ENCODE measurements around the gene PDLIM3. TPM values are rescaled to one million over a fixed set of nuclear protein-coding genes. Genes with fewer than 3 reads are reported as not detected.

Gene PDLIM3
- total and polyA plus RNA-seq, 2 of the 13 experiments (the other 11 are each of a cell fraction or from before 2014, with no cell fraction given), result 5.9 to 14.0 TPM

DNA sequence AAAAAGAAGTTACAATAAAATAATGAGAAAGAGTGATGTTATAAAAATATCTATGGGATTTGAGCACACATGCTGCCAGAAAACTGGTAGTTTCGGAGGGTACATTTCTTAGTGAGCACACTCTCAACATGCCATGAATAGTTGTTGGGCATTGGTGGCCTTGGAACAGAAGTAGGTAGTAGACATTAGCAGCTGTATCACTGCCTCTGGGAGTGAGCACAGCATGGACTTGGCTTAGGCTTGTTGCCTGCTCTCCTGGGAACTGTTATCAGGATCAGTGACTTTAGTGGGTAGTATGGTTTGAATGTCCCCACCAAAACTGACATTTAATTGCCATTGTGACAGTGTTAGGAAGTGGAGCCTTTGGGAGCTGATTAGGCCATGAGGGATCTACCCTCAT lies 13.3 kb upstream of the PDLIM3 start:
- DNase-seq (ENCODE audit: low spot score) (no peak), FAIRE-seq (no peak), ATAC-seq (no peak)
- no peaks in the 10 kb centered on the region for H4K20me1 ChIP-seq (ENCODE audit: insufficient read depth, low read length)
- H2AFZ ChIP-seq (ENCODE audit: low read length), result no peak overlapping the region
- H3K4me2 ChIP-seq (ENCODE audit: low read depth, low read length), result no peak overlapping the region
- peaks cover 2 to 13% of the 10 kb centered on the region in 2 experiments; a peak in 3 of 5 replicates for H3K27me3 ChIP-seq (ENCODE audit: control insufficient read depth in 1 of 2, insufficient read depth in 2 of 2, low read length in 2 of 2)
- intact Hi-C loops (cut with micrococcal nuclease; ENCODE audit: unreplicated experiment), result no loop called here
- no TSS peak for BruUV-seq (replicated peaks)
- H3K9me3 ChIP-seq (ENCODE audit: low read length), result no peaks in the 10 kb centered on the region
- in situ Hi-C loops (cut with HindIII; ENCODE audit: extremely low pct_ligation_motif_present, low pct_unique_long_range_greater_than_20kb), result no loop called here
- no peak overlapping the region for H3K27ac ChIP-seq (ENCODE audit: extremely low read length, insufficient read depth, low read length)
- CTCF ChIA-PET (ENCODE audit: low intra/inter-chr PET ratio, low total read pairs), result no interaction called here
- no peaks in the 10 kb centered on the region for H3K36me3 ChIP-seq (replicated peaks in 1 of 2; ENCODE audit: control insufficient read depth in 1 of 2, insufficient read depth in 2 of 2, low read length in 2 of 2)
- no peak overlapping the region for H3K9ac ChIP-seq (ENCODE audit: insufficient read depth, low read depth, low read length)
- no peak overlapping the region for H3K4me3 ChIP-seq (replicated peaks in 1 of 3; ENCODE audit: insufficient read depth in 1 of 3, low read depth in 2 of 3, low read length in 3 of 3)
- TF ChIP-seq ZNF598 (CRISPR knock-in tag; IDR thresholded peaks at IDR 0.05; ENCODE audit: borderline replicate concordance), result no peak
- TF ChIP-seq ZSCAN30 (CRISPR knock-in tag; IDR thresholded peaks at IDR 0.05), result no peak
- TF ChIP-seq NAIF1 (CRISPR knock-in tag; IDR thresholded peaks at IDR 0.05; ENCODE audit: borderline replicate concordance), result no peak
- no peak for TF ChIP-seq MTF1 (CRISPR knock-in tag; IDR thresholded peaks at IDR 0.05)
- no peak for TF ChIP-seq ZNF160 (CRISPR knock-in tag; IDR thresholded peaks at IDR 0.05)
- H3K4me1 ChIP-seq (ENCODE audit: insufficient read depth, low read length), result peaks cover 8% of the 10 kb centered on the region; the same call in 1 of the 2 replicates
- POLR2A ChIA-PET, result no interaction called here
- H3K79me2 ChIP-seq (ENCODE audit: insufficient read depth, low read length), result no peaks in the 10 kb centered on the region
- WGBS (ENCODE audit: low lambda C conversion rate), result 10% methylated on average over 1 of the region's 1 CpG

DNA sequence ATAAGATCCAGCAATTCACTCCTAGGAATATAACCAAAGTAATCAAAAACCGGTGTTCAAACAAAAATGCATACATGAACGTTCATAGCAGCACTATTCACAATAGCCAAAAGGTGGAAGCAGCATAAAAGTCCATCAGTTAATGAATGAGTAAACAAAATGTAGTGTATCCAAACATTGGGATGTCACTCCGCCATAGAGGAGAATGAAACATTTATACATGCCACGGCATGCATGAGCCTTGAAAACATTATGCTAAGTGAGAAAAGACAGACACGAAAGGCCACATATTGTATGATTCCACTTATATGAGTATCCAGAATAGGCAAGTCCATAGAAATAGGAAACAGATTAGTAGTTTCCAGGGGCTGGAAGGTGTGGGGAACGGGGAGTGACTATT lies 11.0 kb upstream of the PDLIM3 start:
- CTCF ChIA-PET (ENCODE audit: low intra/inter-chr PET ratio, low total read pairs), result no interaction called here
- Histone ChIP-seq H3K27me3 (ENCODE audit: control insufficient read depth in 1 of 2, insufficient read depth in 2 of 2, low read length in 2 of 2) (peaks cover 2 to 28% of the 10 kb centered on the region in 2 experiments; a peak in 3 of 5 replicates), H3K4me1 (ENCODE audit: insufficient read depth, low read length) (peaks cover 8% of the 10 kb centered on the region; the same call in 1 of the 2 replicates), H3K9me3 (ENCODE audit: low read length) (no peaks in the 10 kb centered on the region), H3K36me3 (replicated peaks in 1 of 2; ENCODE audit: control insufficient read depth in 1 of 2, insufficient read depth in 2 of 2, low read length in 2 of 2) (no peaks in the 10 kb centered on the region), H4K20me1 (ENCODE audit: insufficient read depth, low read length) (no peaks in the 10 kb centered on the region), H3K9ac (ENCODE audit: insufficient read depth, low read depth, low read length) (no peak overlapping the region), H2AFZ (ENCODE audit: low read length) (no peak overlapping the region), H3K4me2 (ENCODE audit: low read depth, low read length) (no peak overlapping the region), H3K79me2 (ENCODE audit: insufficient read depth, low read length) (no peaks in the 10 kb centered on the region), H3K4me3 (replicated peaks in 1 of 3; ENCODE audit: insufficient read depth in 1 of 3, low read depth in 2 of 3, low read length in 3 of 3) (no peak overlapping the region), H3K27ac (ENCODE audit: extremely low read length, insufficient read depth, low read length) (no peak overlapping the region)
- no TSS peak for BruUV-seq (replicated peaks)
- WGBS (ENCODE audit: low lambda C conversion rate), result 22% methylated on average over 6 of the region's 6 CpGs
- ATAC-seq, result no peak
- POLR2A ChIA-PET, result no interaction called here
- in situ Hi-C loops (cut with HindIII; ENCODE audit: extremely low pct_ligation_motif_present, low pct_unique_long_range_greater_than_20kb), result no loop called here
- no peak for FAIRE-seq
- DNase-seq (ENCODE audit: low spot score), result no peak
- intact Hi-C loops (cut with micrococcal nuclease; ENCODE audit: unreplicated experiment), result no loop called here
- TF ChIP-seq ATAD3A (CRISPR knock-in tag; IDR thresholded peaks at IDR 0.05) (no peak), NFE2L2 (IDR thresholded peaks at IDR 0.05; ENCODE audit: low read length) (no peak), ZNF839 (CRISPR knock-in tag; IDR thresholded peaks at IDR 0.05; ENCODE audit: borderline replicate concordance) (no peak), WIZ (CRISPR knock-in tag; IDR thresholded peaks at IDR 0.05) (no peak), SNAI1 (CRISPR knock-in tag; IDR thresholded peaks at IDR 0.05; ENCODE audit: borderline replicate concordance) (no peak), ZFP90 (CRISPR knock-in tag; IDR thresholded peaks at IDR 0.05; ENCODE audit: borderline replicate concordance) (no peak), KAT8 (CRISPR knock-in tag; IDR thresholded peaks at IDR 0.05) (no peak), ZNF205 (CRISPR knock-in tag; IDR thresholded peaks at IDR 0.05) (no peak), NRL (CRISPR knock-in tag; IDR thresholded peaks at IDR 0.05; ENCODE audit: borderline replicate concordance) (no peak), ZC3H13 (CRISPR knock-in tag; IDR thresholded peaks at IDR 0.05) (no peak), SMARCC2 (IDR thresholded peaks at IDR 0.05) (no peak)
- TF ChIP-seq, protein P1, sequence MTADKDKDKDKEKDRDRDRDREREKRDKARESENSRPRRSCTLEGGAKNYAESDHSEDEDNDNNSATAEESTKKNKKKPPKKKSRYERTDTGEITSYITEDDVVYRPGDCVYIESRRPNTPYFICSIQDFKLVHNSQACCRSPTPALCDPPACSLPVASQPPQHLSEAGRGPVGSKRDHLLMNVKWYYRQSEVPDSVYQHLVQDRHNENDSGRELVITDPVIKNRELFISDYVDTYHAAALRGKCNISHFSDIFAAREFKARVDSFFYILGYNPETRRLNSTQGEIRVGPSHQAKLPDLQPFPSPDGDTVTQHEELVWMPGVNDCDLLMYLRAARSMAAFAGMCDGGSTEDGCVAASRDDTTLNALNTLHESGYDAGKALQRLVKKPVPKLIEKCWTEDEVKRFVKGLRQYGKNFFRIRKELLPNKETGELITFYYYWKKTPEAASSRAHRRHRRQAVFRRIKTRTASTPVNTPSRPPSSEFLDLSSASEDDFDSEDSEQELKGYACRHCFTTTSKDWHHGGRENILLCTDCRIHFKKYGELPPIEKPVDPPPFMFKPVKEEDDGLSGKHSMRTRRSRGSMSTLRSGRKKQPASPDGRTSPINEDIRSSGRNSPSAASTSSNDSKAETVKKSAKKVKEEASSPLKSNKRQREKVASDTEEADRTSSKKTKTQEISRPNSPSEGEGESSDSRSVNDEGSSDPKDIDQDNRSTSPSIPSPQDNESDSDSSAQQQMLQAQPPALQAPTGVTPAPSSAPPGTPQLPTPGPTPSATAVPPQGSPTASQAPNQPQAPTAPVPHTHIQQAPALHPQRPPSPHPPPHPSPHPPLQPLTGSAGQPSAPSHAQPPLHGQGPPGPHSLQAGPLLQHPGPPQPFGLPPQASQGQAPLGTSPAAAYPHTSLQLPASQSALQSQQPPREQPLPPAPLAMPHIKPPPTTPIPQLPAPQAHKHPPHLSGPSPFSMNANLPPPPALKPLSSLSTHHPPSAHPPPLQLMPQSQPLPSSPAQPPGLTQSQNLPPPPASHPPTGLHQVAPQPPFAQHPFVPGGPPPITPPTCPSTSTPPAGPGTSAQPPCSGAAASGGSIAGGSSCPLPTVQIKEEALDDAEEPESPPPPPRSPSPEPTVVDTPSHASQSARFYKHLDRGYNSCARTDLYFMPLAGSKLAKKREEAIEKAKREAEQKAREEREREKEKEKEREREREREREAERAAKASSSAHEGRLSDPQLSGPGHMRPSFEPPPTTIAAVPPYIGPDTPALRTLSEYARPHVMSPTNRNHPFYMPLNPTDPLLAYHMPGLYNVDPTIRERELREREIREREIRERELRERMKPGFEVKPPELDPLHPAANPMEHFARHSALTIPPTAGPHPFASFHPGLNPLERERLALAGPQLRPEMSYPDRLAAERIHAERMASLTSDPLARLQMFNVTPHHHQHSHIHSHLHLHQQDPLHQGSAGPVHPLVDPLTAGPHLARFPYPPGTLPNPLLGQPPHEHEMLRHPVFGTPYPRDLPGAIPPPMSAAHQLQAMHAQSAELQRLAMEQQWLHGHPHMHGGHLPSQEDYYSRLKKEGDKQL (CRISPR knock-in tag; IDR thresholded peaks at IDR 0.05; ENCODE audit: low read depth), result no peak
